Naive thymus-derived CD4-positive, alpha-beta T cell (primary cell): ENCODE data around the gene OSBPL6. TPM values are rescaled to one million over a fixed set of nuclear protein-coding genes. Genes with fewer than 3 reads are reported as not detected.

Source experiments
- ATAC-seq: fragments of 150-1000 bp; cut with Tn5 transposase; 2 replicates; pipeline ENCODE4 v1.10.0; 2021; ENCODE audit warnings: mild to moderate bottlenecking, moderate library complexity
- CTCF ChIA-PET: fragments of 350-600 bp; sonication (Branson Sonifier 250); formaldehyde crosslinking; loops from one replicate; lab custom pipeline; 2021; ENCODE audit warnings: antibody characterized with exemption; lab: Charles Lee
- POLR2A ChIA-PET: fragments of 350-600 bp; sonication (Branson Sonifier 250); formaldehyde crosslinking; loops from one replicate; lab custom pipeline; 2021; ENCODE audit warnings: antibody characterized with exemption, inconsistent platforms; lab: Charles Lee
- DNase-seq, 9 donors: peaks; one replicate each; pipeline versions ENCODE4 v3.0.0 to v3.0.0-alpha.2; 2020 to 2022; ENCODE audit warnings: mixed read lengths in 1 of 9
- H3K27ac ChIP-seq: one replicate; pipeline ENCODE4 v1.7.0; 2013; ENCODE audit warnings: mild to moderate bottlenecking, low read depth, low read length, moderate library complexity
- H3K27me3 ChIP-seq, 2 donors: one replicate each; pipeline ENCODE4 v1.7.0; 2013; ENCODE audit warnings: low read length in 2 of 2, mild to moderate bottlenecking in 2 of 2, moderate library complexity in 2 of 2; ENCODE audit not compliant: control insufficient read depth in 2 of 2, insufficient read depth in 2 of 2
- H3K36me3 ChIP-seq, 3 experiments: 1 replicate in 2 of 3; 2 replicates in 1 of 3; pipeline ENCODE4 v1.7.0; 2013; ENCODE audit warnings: low read length in 3 of 3, mild to moderate bottlenecking in 3 of 3, moderate library complexity in 1 of 3; ENCODE audit not compliant: insufficient read depth in 3 of 3, control insufficient read depth in 2 of 3
- H3K4me1 ChIP-seq, 2 donors: one replicate each; pipeline ENCODE4 v1.7.0; 2013; ENCODE audit warnings: low read length in 2 of 2, mild to moderate bottlenecking in 2 of 2, moderate library complexity in 1 of 2; ENCODE audit not compliant: control insufficient read depth in 2 of 2, insufficient read depth in 2 of 2
- H3K4me3 ChIP-seq: 2 replicates; pipeline ENCODE4 v1.7.0; 2013; ENCODE audit warnings: mild to moderate bottlenecking, low read length
- H3K9me3 ChIP-seq, 3 experiments: 1 replicate in 2 of 3; 2 replicates in 1 of 3; pipeline ENCODE4 v1.7.0; 2013; ENCODE audit warnings: low read length in 3 of 3; ENCODE audit not compliant: control insufficient read depth in 2 of 3
- H3K27ac Mint-ChIP-seq, 9 donors: one replicate each; pipeline ENCODE4 v1.8.0; 2020 to 2022; ENCODE audit warnings: mixed read lengths in 9 of 9, mild to moderate bottlenecking in 8 of 9, moderate library complexity in 5 of 9, inconsistent platforms in 2 of 9
- H3K27me3 Mint-ChIP-seq, 5 donors: one replicate each; pipeline ENCODE4 v1.8.0; 2021 to 2022; ENCODE audit warnings: mixed read lengths in 5 of 5, mild to moderate bottlenecking in 1 of 5
- H3K36me3 Mint-ChIP-seq, 5 donors: one replicate each; pipeline ENCODE4 v1.8.0; 2020 to 2022; ENCODE audit warnings: mixed read lengths in 5 of 5, mild to moderate bottlenecking in 3 of 5, inconsistent platforms in 1 of 5
- H3K4me1 Mint-ChIP-seq, 7 donors: one replicate each; pipeline ENCODE4 v1.8.0; 2020 to 2022; ENCODE audit warnings: mixed read lengths in 7 of 7, mild to moderate bottlenecking in 3 of 7, inconsistent platforms in 1 of 7
- H3K4me3 Mint-ChIP-seq, 10 donors: one replicate each; pipeline ENCODE4 v1.8.0; 2020 to 2022; ENCODE audit warnings: mild to moderate bottlenecking in 10 of 10, mixed read lengths in 10 of 10, moderate library complexity in 6 of 10, inconsistent platforms in 2 of 10
- H3K9me3 Mint-ChIP-seq, 11 donors: one replicate each; pipeline ENCODE4 v1.8.0; 2020 to 2022; ENCODE audit warnings: mixed read lengths in 11 of 11, mild to moderate bottlenecking in 4 of 11, inconsistent platforms in 1 of 11, moderate library complexity in 1 of 11
- intact Hi-C, 2 donors: fragments of 100-400 bp; cut with micrococcal nuclease; formaldehyde crosslinking; loops; one replicate each; pipeline ENCODE4 v1.15.1; 2023
- polyA plus RNA-seq, 2 donors: library from polyadenylated mRNA; unstranded; fragments of 300-500 nt; fragmentation: Illumina TruSeq; gene quantifications; one replicate each; pipeline ENCODE4 v1.2.3, GENCODE V29; 2021
- total RNA-seq, 6 experiments: library from RNA in 5 of 6; stranded (reverse) in 5 of 6; gene quantifications; 1 replicate in 5 of 6; 2 replicates in 1 of 6; pipeline ENCODE4 v1.2.3 and lab custom pipeline; 2021 to 2026

The OSBPL6 gene
- total and polyA plus RNA-seq, 7 experiments from 2014 or later: 0.05 to 1.1 (median 0.48) TPM; not detected in 2

- H3K9me3 ChIP-seq: no peaks in the 10 kb centered on the region
- H3K4me1 ChIP-seq: no peaks in the 10 kb centered on the region
- no peaks in the 10 kb centered on the region for H3K36me3 ChIP-seq
- intact Hi-C loops: loop anchor here in 1 of 2 donors (5.0 kb wide), 1 partner anchor 585 kb away; no protein-coding TSS in a partner anchor
- ChIA-PET POLR2A (no interaction called here), CTCF (no interaction called here)
- DNase-seq (no peak), ATAC-seq (no peak)
- Mint-ChIP-seq H3K9me3 (peaks cover 0 to 3% (median 0%) of the 10 kb centered on the region in 11 donors), H3K27ac (no peak overlapping the region), H3K4me3 (no peak overlapping the region), H3K27me3 (peaks cover 34 to 62% (median 47%) of the 10 kb centered on the region in 5 donors), H3K36me3 (peaks cover 0 to 7% (median 0%) of the 10 kb centered on the region in 5 donors), H3K4me1 (peaks cover 0 to 4% (median 0%) of the 10 kb centered on the region in 7 donors)
- H3K27ac ChIP-seq: no peak overlapping the region
- H3K27me3 ChIP-seq: no peaks in the 10 kb centered on the region
- no peak overlapping the region for H3K4me3 ChIP-seq
Measured at GRCh38 chr2:178211943-178212342, 17.6 kb downstream of the OSBPL6 start.

- no peak overlapping the region for H3K4me3 ChIP-seq
- ChIA-PET CTCF (no interaction called here), POLR2A (no interaction called here)
- intact Hi-C loops: loop anchor here in 1 of 2 donors (5.0 kb wide), 1 partner anchor 583 kb away; no protein-coding TSS in a partner anchor
- H3K27ac ChIP-seq: no peak overlapping the region
- ATAC-seq (no peak), DNase-seq (no peak)
- peaks cover 0 to 7% (median 0%) of the 10 kb centered on the region in 5 donors for H3K36me3 Mint-ChIP-seq
- H3K36me3 ChIP-seq: no peaks in the 10 kb centered on the region
- H3K27me3 Mint-ChIP-seq: peaks cover 22 to 57% (median 34%) of the 10 kb centered on the region in 5 donors
- no peaks in the 10 kb centered on the region for H3K4me1 ChIP-seq
- no peaks in the 10 kb centered on the region for H3K9me3 ChIP-seq
- H3K9me3 Mint-ChIP-seq: peaks cover 0 to 7% (median 2%) of the 10 kb centered on the region in 11 donors
- H3K4me3 Mint-ChIP-seq: no peak overlapping the region
- H3K4me1 Mint-ChIP-seq: peaks cover 0 to 2% (median 0%) of the 10 kb centered on the region in 7 donors
- no peaks in the 10 kb centered on the region for H3K27me3 ChIP-seq
- H3K27ac Mint-ChIP-seq: no peak overlapping the region
Measured at GRCh38 chr2:178213991-178214390, 19.7 kb downstream of the OSBPL6 start.

GRCh38 chr2:178219247-178219646 lies 24.9 kb downstream of the OSBPL6 start:
- H3K9me3 ChIP-seq: no peaks in the 10 kb centered on the region
- H3K36me3 ChIP-seq: no peaks in the 10 kb centered on the region
- ATAC-seq: no peak
- intact Hi-C loops: no loop called here
- no peak overlapping the region for H3K4me3 ChIP-seq
- H3K4me1 Mint-ChIP-seq: no peaks in the 10 kb centered on the region
- no peak overlapping the region for H3K27ac ChIP-seq
- ChIA-PET POLR2A (no interaction called here), CTCF (no interaction called here)
- H3K9me3 Mint-ChIP-seq: peaks cover 0 to 8% (median 2%) of the 10 kb centered on the region in 11 donors
- H3K27me3 ChIP-seq: no peaks in the 10 kb centered on the region
- no peak overlapping the region for H3K4me3 Mint-ChIP-seq
- H3K4me1 ChIP-seq: no peaks in the 10 kb centered on the region
- no peak overlapping the region for H3K27ac Mint-ChIP-seq
- peaks cover 20 to 52% (median 38%) of the 10 kb centered on the region in 5 donors for H3K27me3 Mint-ChIP-seq
- no peak for DNase-seq
- H3K36me3 Mint-ChIP-seq: peaks cover 0 to 4% (median 0%) of the 10 kb centered on the region in 5 donors

GRCh38 chr2:178220814-178221213 lies 26.5 kb downstream of the OSBPL6 start:
- H3K9me3 ChIP-seq: no peaks in the 10 kb centered on the region
- Mint-ChIP-seq H3K4me1 (no peaks in the 10 kb centered on the region), H3K27me3 (peaks cover 23 to 57% (median 48%) of the 10 kb centered on the region in 5 donors), H3K36me3 (peaks cover 0 to 4% (median 0%) of the 10 kb centered on the region in 5 donors), H3K4me3 (no peak overlapping the region), H3K9me3 (peaks cover 0 to 8% (median 0%) of the 10 kb centered on the region in 11 donors), H3K27ac (no peak overlapping the region)
- no peak for ATAC-seq
- no peak overlapping the region for H3K27ac ChIP-seq
- no peaks in the 10 kb centered on the region for H3K4me1 ChIP-seq
- ChIA-PET POLR2A (no interaction called here), CTCF (no interaction called here)
- intact Hi-C loops: no loop called here
- H3K36me3 ChIP-seq: no peaks in the 10 kb centered on the region
- no peak for DNase-seq
- no peaks in the 10 kb centered on the region for H3K27me3 ChIP-seq
- no peak overlapping the region for H3K4me3 ChIP-seq

GRCh38 chr2:178221556-178221955 lies 27.2 kb downstream of the OSBPL6 start:
- H3K27me3 ChIP-seq: no peaks in the 10 kb centered on the region
- Mint-ChIP-seq H3K4me3 (no peak overlapping the region), H3K36me3 (peaks cover 0 to 4% (median 0%) of the 10 kb centered on the region in 5 donors), H3K27me3 (peaks cover 25 to 59% (median 49%) of the 10 kb centered on the region in 5 donors), H3K9me3 (peaks cover 0 to 8% (median 0%) of the 10 kb centered on the region in 11 donors), H3K4me1 (no peaks in the 10 kb centered on the region), H3K27ac (no peak overlapping the region)
- CTCF ChIA-PET: no interaction called here
- no peaks in the 10 kb centered on the region for H3K4me1 ChIP-seq
- H3K4me3 ChIP-seq: no peak overlapping the region
- H3K36me3 ChIP-seq: no peaks in the 10 kb centered on the region
- H3K27ac ChIP-seq: no peak overlapping the region
- H3K9me3 ChIP-seq: no peaks in the 10 kb centered on the region
- DNase-seq (no peak), ATAC-seq (no peak)
- POLR2A ChIA-PET: no interaction called here
- intact Hi-C loops: no loop called here

- intact Hi-C loops: no loop called here
- CTCF ChIA-PET: no interaction called here
- POLR2A ChIA-PET: no interaction called here
- ATAC-seq (no peak), DNase-seq (no peak)
- peaks cover 0 to 3% (median 0%) of the 10 kb centered on the region in 11 donors for H3K9me3 Mint-ChIP-seq
- no peaks in the 10 kb centered on the region for H3K4me1 Mint-ChIP-seq
- H3K27ac ChIP-seq: no peak overlapping the region
- H3K36me3 Mint-ChIP-seq: peaks cover 0 to 3% (median 0%) of the 10 kb centered on the region in 5 donors
- H3K27me3 Mint-ChIP-seq: peaks cover 24 to 49% (median 45%) of the 10 kb centered on the region in 5 donors
- H3K36me3 ChIP-seq: no peaks in the 10 kb centered on the region
- H3K4me3 ChIP-seq: no peak overlapping the region
- H3K27me3 ChIP-seq: no peaks in the 10 kb centered on the region
- no peak overlapping the region for H3K4me3 Mint-ChIP-seq
- no peak overlapping the region for H3K27ac Mint-ChIP-seq
- no peaks in the 10 kb centered on the region for H3K4me1 ChIP-seq
- H3K9me3 ChIP-seq: no peaks in the 10 kb centered on the region
Measured at GRCh38 chr2:178223806-178224205, 29.5 kb downstream of the OSBPL6 start.
